IPS DF 19.7 (cell line): ENCODE measurements around the gene PTGES3.
"Not testable (repeated sequence)": the region's sequence is repeated elsewhere in the genome, so short reads cannot be mapped to it uniquely, and the experiment has no call there.

Experiments
- DNase-seq: peaks from one replicate; pipeline ENCODE4 v3.0.0-alpha.2; 2013; ENCODE audit warnings: low read depth, low spot score

The PTGES3 gene

GRCh38 chr12:56657416-56658379, 30.4 kb downstream of the PTGES3 start:
- no peak for DNase-seq

- DNase-seq, result not testable (repeated sequence)
Observed at GRCh38 chr12:56653781-56654180, 34.3 kb downstream of the PTGES3 start.

GRCh38 chr12:56648023-56648422, 40.1 kb downstream of the PTGES3 start:
- DNase-seq, result not testable (repeated sequence)

- DNase-seq, result peak; percentile 100
Observed at GRCh38 chr12:56645717-56646446, 42.2 kb downstream of the PTGES3 start, which contains the start of gene ATP5F1B. TSS of gene ATP5F1B (minus strand) at chr12:56645984. CDS start at chr12:56645963, 21 bp downstream.

- no peak for DNase-seq
Observed at GRCh38 chr12:56645201-56645716, 42.8 kb downstream of the PTGES3 start.

GRCh38 chr12:56644654-56645053, 43.4 kb downstream of the PTGES3 start:
- DNase-seq, result no peak

- DNase-seq, result no peak
Observed at GRCh38 chr12:56641219-56641618, 46.9 kb downstream of the PTGES3 start.

GRCh38 chr12:56637621-56638020, 50.5 kb downstream of the PTGES3 start:
- DNase-seq, result no peak

- DNase-seq, result peak; percentile 98
Observed at GRCh38 chr12:56636675-56637540, 51.2 kb downstream of the PTGES3 start.

- no peak for DNase-seq
Observed at GRCh38 chr12:56635806-56636674, 52.0 kb downstream of the PTGES3 start.

- peak; percentile 84 for DNase-seq
Observed at GRCh38 chr12:56634837-56635791, 53.0 kb downstream of the PTGES3 start.

GRCh38 chr12:56634242-56634836, 53.7 kb downstream of the PTGES3 start:
- peak; percentile 57 for DNase-seq

GRCh38 chr12:56633468-56634241, 54.4 kb downstream of the PTGES3 start:
- no peak for DNase-seq

GRCh38 chr12:56632701-56633467, 55.2 kb downstream of the PTGES3 start:
- no peak for DNase-seq

- no peak for DNase-seq
Observed at GRCh38 chr12:56631790-56632700, 56.0 kb downstream of the PTGES3 start.

GRCh38 chr12:56630180-56630632, 57.9 kb downstream of the PTGES3 start, which contains the start of gene BAZ2A:
TSS of gene BAZ2A (minus strand) at chr12:56630326. CDS start at chr12:56617530, 12,796 bp downstream.
- peak; percentile 79 for DNase-seq
